Left ventricle myocardium superior (tissue), 1 donor: ENCODE results near the gene ANTXRL. TPM values are rescaled to one million over a fixed set of nuclear protein-coding genes. Genes with fewer than 3 reads are reported as not detected.
"Not testable (repeated sequence)": the region's sequence is repeated elsewhere in the genome, so short reads cannot be mapped to it uniquely, and the experiment has no call there.

ENCODE experiments used
- ATAC-seq: fragments of 200-7000 bp; cut with Tn5 transposase; one replicate; pipeline ENCODE4 v1.9.1; 2020; ENCODE audit warnings: mild to moderate bottlenecking, moderate library complexity
- DNase-seq: peaks from one replicate; pipeline ENCODE4 v3.0.0-alpha.2; 2020
- intact Hi-C: fragments of 100-400 bp; cut with micrococcal nuclease; formaldehyde crosslinking; loops from one replicate; pipeline ENCODE4 v1.11.0; 2022
- total RNA-seq: library from RNA; stranded (reverse); fragmentation: NEBNext Ultra II Directional; extraction: Animal tissue kit (Norgen Biotek cat#: 25700); gene quantifications from one replicate; pipeline ENCODE4 v1.2.1, GENCODE V29; 2021
- donor health status: DM: no; HTN: yes; CAD: no; lungs with severe emphysema.

The ANTXRL gene
- total RNA-seq, 1 donor from 2014 or later: not detected

DNA sequence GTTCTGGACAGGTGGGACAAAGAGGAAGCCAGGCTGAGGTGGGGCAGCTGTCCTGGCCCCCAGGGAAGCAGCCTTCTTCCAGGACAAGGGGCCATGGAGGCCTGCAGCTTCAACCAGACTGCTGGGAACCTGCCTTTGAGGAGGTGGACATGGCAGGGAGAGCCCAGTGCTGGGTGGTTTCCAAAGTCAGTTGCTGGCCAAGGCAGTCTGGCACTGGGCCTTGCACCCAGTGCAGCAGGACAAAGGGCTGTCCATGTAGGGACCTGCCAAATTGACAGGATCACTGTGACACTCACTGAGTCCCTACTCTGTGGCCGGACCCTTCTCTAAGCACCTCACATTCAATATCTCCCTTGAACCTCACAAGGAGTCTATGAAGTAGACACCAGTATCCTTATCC lies 90.2 kb downstream of the ANTXRL start:
- intact Hi-C loops, DNase-seq: not testable (repeated sequence)
- ATAC-seq: peak; percentile 93

DNA sequence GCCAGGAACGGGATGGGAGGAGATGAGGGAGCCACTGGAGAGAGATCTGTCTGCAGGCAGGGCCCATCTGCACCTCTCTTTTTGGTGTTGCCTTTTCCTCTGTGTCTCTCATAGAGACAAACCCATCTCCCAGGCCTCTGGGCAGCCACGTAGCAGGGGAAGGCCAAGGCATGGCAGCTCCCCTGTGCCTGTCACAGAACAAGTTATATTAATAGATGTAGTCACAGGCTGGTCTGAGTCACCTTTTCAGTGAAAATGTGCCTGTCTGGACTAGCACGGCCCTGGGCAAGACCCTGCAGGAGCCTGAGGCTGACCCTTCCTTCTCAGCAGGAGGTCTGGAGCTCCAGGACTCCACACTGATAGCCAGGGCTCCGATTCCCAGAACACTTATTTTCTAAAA lies 90.9 kb downstream of the ANTXRL start:
- DNase-seq, intact Hi-C loops: not testable (repeated sequence)
- peak; percentile 67 for ATAC-seq

- ATAC-seq, intact Hi-C loops, DNase-seq: not testable (repeated sequence)
These were observed 91.3 kb downstream of the ANTXRL start for GRCh38 chr10:46378108-46378507.

GRCh38 chr10:46379233-46379848 lies 92.5 kb downstream of the ANTXRL start:
- DNase-seq, ATAC-seq, intact Hi-C loops: not testable (repeated sequence)

Other genes with a start within 250 kb of the ANTXRL start
- gene MSMB, start 240.7 kb upstream of the ANTXRL start, total RNA-seq: not detected
- 1.2 TPM for gene ANXA8L1, start 88.8 kb downstream of the ANTXRL start, total RNA-seq
- not detected for gene NPY4R, start 179.0 kb downstream of the ANTXRL start, total RNA-seq